Measurements from ENCODE around the gene KCNIP1. TPM values are rescaled to one million over a fixed set of nuclear protein-coding genes. Genes with fewer than 3 reads are reported as not detected.

The KCNIP1 gene
- total and polyA plus RNA-seq, 4 donors = 0.13 to 1.8 (median 0.72) TPM

DNA sequence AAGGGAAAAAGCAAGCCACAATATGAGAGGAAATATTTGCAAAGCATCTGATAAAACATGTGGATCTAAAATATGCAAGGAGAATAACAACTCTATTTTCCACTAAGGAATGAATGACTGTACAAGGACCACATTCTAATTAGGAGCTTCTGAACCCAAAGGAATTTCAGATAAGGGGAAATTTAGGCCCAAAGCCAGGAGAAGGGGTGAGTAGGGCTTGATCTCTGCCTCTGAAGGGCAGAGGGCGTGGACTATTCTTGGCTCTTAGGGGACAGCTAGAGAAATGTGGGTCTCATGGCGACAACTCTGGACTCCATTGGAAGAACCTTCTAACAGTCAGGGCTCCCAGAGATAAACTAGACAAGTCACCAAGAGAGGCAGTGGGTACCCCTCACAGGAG lies 147.0 kb downstream of the KCNIP1 start:
- H3K9ac ChIP-seq (ENCODE audit: insufficient read depth in 1 of 2, low read length in 2 of 2) = no peak overlapping the region
- H3K36me3 ChIP-seq (ENCODE audit: control insufficient read depth in 4 of 4, insufficient read depth in 4 of 4, low read length in 4 of 4) = no peaks in the 10 kb centered on the region
- H3K4me1 ChIP-seq (ENCODE audit: control insufficient read depth in 5 of 5, insufficient read depth in 5 of 5, low read length in 5 of 5) = peaks cover 0 to 1% (median 0%) of the 10 kb centered on the region in 5 donors
- peaks cover 0 to 1% (median 0%) of the 10 kb centered on the region in 4 donors for H3K9me3 ChIP-seq (ENCODE audit: control insufficient read depth in 4 of 4, insufficient read depth in 3 of 4, low read length in 3 of 4)
- ATAC-seq (ENCODE audit: insufficient read depth, low FRiP score) = no peak
- no peak overlapping the region for H3K27ac ChIP-seq (ENCODE audit: low read depth in 1 of 2, low read length in 1 of 2)
- TF ChIP-seq, protein P1, sequence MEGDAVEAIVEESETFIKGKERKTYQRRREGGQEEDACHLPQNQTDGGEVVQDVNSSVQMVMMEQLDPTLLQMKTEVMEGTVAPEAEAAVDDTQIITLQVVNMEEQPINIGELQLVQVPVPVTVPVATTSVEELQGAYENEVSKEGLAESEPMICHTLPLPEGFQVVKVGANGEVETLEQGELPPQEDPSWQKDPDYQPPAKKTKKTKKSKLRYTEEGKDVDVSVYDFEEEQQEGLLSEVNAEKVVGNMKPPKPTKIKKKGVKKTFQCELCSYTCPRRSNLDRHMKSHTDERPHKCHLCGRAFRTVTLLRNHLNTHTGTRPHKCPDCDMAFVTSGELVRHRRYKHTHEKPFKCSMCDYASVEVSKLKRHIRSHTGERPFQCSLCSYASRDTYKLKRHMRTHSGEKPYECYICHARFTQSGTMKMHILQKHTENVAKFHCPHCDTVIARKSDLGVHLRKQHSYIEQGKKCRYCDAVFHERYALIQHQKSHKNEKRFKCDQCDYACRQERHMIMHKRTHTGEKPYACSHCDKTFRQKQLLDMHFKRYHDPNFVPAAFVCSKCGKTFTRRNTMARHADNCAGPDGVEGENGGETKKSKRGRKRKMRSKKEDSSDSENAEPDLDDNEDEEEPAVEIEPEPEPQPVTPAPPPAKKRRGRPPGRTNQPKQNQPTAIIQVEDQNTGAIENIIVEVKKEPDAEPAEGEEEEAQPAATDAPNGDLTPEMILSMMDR (IDR thresholded peaks at IDR 0.05; ENCODE audit: control extremely low read depth, extremely low read depth) = no peak
- H3K4me3 ChIP-seq = no peak overlapping the region
- 71 to 90% methylated on average over 2 of the region's 2 CpGs for WGBS, 2 donors
- no peak for DNase-seq
- H3K27me3 ChIP-seq (ENCODE audit: control insufficient read depth in 3 of 3, insufficient read depth in 3 of 3, low read length in 2 of 3) = peaks cover 0 to 7% (median 0%) of the 10 kb centered on the region in 3 donors

DNA sequence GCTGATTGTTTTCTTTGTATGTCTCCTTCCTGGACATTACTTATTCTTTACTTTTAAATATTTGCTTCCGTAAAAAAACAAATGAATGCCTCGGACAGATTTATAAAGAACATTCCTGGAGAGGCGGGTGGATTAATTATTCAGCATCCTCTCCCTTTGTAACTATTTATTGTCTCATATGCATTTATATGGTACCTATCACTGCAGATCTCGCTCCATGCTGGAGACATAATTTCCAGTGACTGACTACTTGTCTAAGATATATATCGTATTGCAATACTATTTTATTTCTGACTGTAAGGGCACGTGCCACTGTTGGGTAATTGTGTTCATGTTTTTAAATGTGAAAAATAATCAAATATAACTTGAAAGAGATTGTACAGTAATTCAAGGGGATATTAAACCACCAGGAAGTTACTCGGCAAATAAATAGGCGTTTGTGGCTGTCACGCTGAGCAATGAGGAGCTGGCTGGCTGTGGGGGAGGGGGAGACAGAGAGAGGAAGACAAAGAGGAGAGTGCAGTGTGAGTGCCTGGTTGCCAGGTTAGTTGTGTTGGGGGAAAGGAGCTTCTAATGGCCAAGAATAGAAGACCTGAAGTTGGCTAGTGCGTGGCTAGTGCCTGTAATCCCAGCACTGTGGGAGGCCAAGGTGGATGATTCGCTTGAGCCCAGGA lies 147.9 kb downstream of the KCNIP1 start:
- Histone ChIP-seq H3K9ac (ENCODE audit: insufficient read depth in 1 of 2, low read length in 2 of 2) (no peak overlapping the region), H3K36me3 (ENCODE audit: control insufficient read depth in 4 of 4, insufficient read depth in 4 of 4, low read length in 4 of 4) (no peaks in the 10 kb centered on the region), H3K27me3 (ENCODE audit: control insufficient read depth in 3 of 3, insufficient read depth in 3 of 3, low read length in 2 of 3) (peaks cover 0 to 7% (median 0%) of the 10 kb centered on the region in 3 donors), H3K9me3 (ENCODE audit: control insufficient read depth in 4 of 4, insufficient read depth in 3 of 4, low read length in 3 of 4) (peaks cover 0 to 1% (median 0%) of the 10 kb centered on the region in 4 donors), H3K27ac (ENCODE audit: low read depth in 1 of 2, low read length in 1 of 2) (no peak overlapping the region), H3K4me1 (ENCODE audit: control insufficient read depth in 5 of 5, insufficient read depth in 5 of 5, low read length in 5 of 5) (peaks cover 0 to 1% (median 0%) of the 10 kb centered on the region in 5 donors), H3K4me3 (no peak overlapping the region)
- TF ChIP-seq, protein P1 (IDR thresholded peaks at IDR 0.05; ENCODE audit: control extremely low read depth, extremely low read depth) = no peak
- ATAC-seq (ENCODE audit: insufficient read depth, low FRiP score) (no peak), DNase-seq (no peak)
- 57 to 61% methylated on average over 11 of the region's 11 CpGs for WGBS, 2 donors

DNA sequence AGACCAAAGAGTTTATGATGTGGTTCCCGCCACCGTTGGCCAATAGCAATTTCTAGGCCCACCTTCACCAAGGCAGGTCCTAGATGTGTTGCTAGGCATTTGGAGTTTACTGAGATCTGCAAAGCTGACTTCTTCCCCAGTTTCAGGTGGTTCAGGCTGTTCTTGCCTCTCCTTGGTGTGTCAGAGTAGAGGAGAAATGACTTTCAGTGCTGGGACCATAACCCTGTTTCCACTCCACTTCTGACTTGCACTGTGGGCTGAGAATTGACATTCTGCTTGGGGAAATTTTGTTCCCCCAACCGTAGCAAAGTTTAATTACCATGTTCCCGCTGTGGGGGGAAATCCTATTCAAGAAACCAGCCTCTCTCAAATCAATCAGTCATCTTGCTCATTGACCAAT lies 151.7 kb downstream of the KCNIP1 start:
- Histone ChIP-seq H3K4me1 (ENCODE audit: control insufficient read depth in 5 of 5, insufficient read depth in 5 of 5, low read length in 5 of 5) (peaks cover 0 to 1% (median 0%) of the 10 kb centered on the region in 5 donors), H3K9ac (ENCODE audit: insufficient read depth in 1 of 2, low read length in 2 of 2) (no peak overlapping the region), H3K27ac (ENCODE audit: low read depth in 1 of 2, low read length in 1 of 2) (no peak overlapping the region), H3K4me3 (no peak overlapping the region), H3K36me3 (ENCODE audit: control insufficient read depth in 4 of 4, insufficient read depth in 4 of 4, low read length in 4 of 4) (no peaks in the 10 kb centered on the region), H3K9me3 (ENCODE audit: control insufficient read depth in 4 of 4, insufficient read depth in 3 of 4, low read length in 3 of 4) (peaks cover 0 to 1% (median 0%) of the 10 kb centered on the region in 4 donors), H3K27me3 (ENCODE audit: control insufficient read depth in 3 of 3, insufficient read depth in 3 of 3, low read length in 2 of 3) (no peaks in the 10 kb centered on the region)
- DNase-seq = no peak
- WGBS, 2 donors = 94 to 95% methylated on average over 4 of the region's 4 CpGs
- no peak for ATAC-seq (ENCODE audit: insufficient read depth, low FRiP score)
- TF ChIP-seq, protein P1 (IDR thresholded peaks at IDR 0.05; ENCODE audit: control extremely low read depth, extremely low read depth) = no peak

All from lung (tissue), 12 donors.